SJCRH30 (cell line): ENCODE measurements around the gene BCAS3. TPM values are rescaled to one million over a fixed set of nuclear protein-coding genes. Genes with fewer than 3 reads are reported as not detected.

Experiments used
- DNase-seq, 2 experiments: peaks; one replicate each; pipeline ENCODE4 v3.0.0-alpha.2; 2015 to 2020
- H3K27ac ChIP-seq: fragments of 250-450 bp; sonication (Bioruptor Pico); 2 replicates; pipeline ENCODE4 v1.5.1; 2020; ENCODE audit warnings: mild to moderate bottlenecking, moderate library complexity
- H3K27me3 ChIP-seq: fragments of 250-450 bp; sonication (Bioruptor Pico); 2 replicates; pipeline ENCODE4 v1.5.1; 2020; ENCODE audit warnings: mild to moderate bottlenecking, moderate library complexity
- H3K36me3 ChIP-seq: fragments of 250-450 bp; sonication (Bioruptor Pico); 2 replicates; pipeline ENCODE4 v1.5.1; 2020; ENCODE audit warnings: mild to moderate bottlenecking, moderate library complexity
- H3K4me1 ChIP-seq: fragments of 250-450 bp; sonication (Bioruptor Pico); 2 replicates; pipeline ENCODE4 v1.5.1; 2020; ENCODE audit warnings: mild to moderate bottlenecking, moderate library complexity
- H3K4me3 ChIP-seq: fragments of 250-450 bp; sonication (Bioruptor Pico); 2 replicates; pipeline ENCODE4 v1.5.1; 2020; ENCODE audit warnings: mild to moderate bottlenecking, moderate library complexity
- H3K9me3 ChIP-seq: fragments of 250-450 bp; sonication (Bioruptor Pico); replicated peaks from 2 replicates; pipeline ENCODE4 v1.5.1; 2020; ENCODE audit warnings: mild to moderate bottlenecking, moderate library complexity
- total RNA-seq: library from RNA; depleted of rRNA; stranded (reverse); fragments of >200 nt; shearing (Covaris generic); gene quantifications from 2 replicates; pipeline ENCODE4 v1.2.3, GENCODE V29; 2014

BCAS3 gene
- total RNA-seq, 1 experiment from 2014 or later, result 11.6 TPM

DNA sequence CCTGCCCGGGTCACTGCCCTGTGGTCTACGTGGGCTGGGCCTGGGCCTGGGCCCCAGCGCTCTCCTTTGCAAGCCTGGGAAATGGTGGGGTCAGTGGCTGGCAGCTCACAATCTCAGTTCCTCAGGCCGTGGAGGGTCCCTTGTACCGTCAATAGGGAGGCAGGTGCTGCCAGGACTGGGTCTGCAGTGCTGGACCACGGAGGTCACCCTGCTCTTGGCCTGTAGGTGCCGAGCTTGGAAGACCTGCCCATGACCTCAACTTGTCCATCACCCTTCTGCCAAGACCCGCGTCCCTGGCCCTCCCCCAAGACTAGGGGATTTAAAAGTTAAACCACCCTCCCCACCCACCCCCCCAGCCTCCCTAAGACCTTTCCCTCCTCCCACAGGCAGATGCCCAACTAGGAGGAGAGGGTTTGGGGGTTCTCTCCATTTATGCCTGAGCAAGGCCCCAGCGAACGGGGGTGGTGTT, 724.5 kb downstream of the BCAS3 start:
- H3K27ac ChIP-seq, result peak overlapping the region; percentile 73; the same call in 1 of the 2 replicates

DNA sequence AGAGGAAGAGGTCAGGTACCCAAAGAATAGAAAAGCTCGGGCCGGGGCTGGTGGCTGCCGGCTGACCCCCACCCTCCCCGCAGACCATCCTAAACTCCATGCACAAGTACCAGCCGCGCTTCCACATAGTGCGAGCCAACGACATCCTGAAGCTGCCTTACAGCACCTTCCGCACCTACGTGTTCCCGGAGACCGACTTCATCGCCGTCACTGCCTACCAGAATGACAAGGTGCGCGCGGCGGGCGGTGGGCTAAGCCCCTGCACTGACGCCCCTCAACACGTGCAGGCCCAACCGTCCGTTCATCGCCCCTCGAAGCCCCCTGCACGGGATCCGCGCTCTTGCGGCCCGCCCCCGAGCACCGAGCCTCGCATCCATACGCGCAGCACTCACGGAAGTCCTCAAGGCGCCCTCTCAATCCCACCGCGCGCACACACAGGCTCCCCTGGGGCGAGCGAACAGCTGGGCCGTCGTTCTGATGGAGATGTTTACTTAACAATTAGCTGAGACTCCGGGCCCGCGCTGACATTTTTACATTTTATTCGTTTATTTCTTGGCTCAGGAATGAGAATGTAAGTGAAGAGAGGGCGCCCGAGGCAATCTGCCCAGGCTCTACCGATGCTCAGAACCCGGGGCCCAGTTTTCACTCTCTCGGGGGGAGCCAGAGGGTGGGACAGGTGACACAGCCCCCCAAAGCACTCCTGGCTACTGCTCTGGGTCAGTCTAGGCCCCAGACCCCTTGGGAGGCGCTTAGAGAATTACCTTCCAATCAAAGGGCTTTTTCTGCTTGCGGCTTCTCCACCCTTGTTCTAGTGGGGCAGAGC, 725.5 kb downstream of the BCAS3 start:
- Histone ChIP-seq H3K36me3 (peaks cover 48% of the 10 kb centered on the region), H3K27me3 (no peaks in the 10 kb centered on the region), H3K9me3 (no peaks in the 10 kb centered on the region), H3K4me1 (peaks cover 5% of the 10 kb centered on the region; the same call in 1 of the 2 replicates), H3K4me3 (peak overlapping the region; percentile 91), H3K27ac (peak overlapping the region; percentile 61)
- DNase-seq, result peak; percentile 88 to 90

More for the DNA sequence above, 724.5 kb downstream of the BCAS3 start:
- peak overlapping the region; percentile 91 for H3K4me3 ChIP-seq
- no peak for DNase-seq
- H3K27me3 ChIP-seq, result no peaks in the 10 kb centered on the region
- H3K36me3 ChIP-seq, result peaks cover 39% of the 10 kb centered on the region
- no peaks in the 10 kb centered on the region for H3K9me3 ChIP-seq
- peaks cover 5% of the 10 kb centered on the region; the same call in 1 of the 2 replicates for H3K4me1 ChIP-seq

DNA sequence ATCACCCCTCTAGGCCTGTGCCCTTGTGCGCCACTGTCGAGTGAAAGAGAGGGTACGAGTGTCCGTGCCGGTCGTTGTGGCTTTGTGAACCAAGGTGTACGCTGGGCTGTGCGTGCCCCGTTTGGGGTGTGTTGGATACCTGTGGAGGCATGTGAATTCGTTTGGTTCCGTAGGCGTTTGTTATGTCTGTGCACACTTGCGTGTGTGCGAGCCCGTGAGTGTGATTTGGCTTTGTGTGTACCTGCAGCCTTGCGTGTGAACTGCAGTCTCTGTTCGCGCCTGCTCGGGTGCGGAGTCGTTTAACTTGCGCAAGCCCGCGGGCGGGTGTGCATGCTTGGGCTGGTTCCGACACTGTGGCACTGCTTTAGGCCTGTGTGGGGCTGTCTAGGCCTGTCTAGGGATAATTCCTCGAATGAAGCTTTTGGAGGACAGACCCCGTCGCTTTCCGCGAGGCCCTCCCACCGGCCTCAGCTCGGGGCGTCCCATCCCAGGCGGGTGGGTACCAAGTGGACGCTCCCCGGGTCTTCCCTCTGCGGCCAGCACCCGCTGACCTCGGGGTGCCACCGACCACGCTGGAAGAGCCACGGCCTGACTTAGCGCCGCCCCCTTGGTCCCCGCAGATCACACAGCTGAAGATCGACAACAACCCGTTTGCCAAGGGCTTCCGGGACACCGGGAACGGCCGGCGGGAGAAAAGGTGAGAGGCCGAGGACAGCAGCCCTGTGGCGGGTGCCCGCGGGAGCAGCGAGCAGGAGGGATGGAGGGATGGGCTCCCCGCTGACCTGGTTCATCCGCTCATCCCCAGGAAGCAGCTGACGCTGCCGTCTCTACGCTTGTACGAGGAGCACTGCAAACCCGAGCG, 726.4 kb downstream of the BCAS3 start:
- H3K27ac ChIP-seq, result peak overlapping the region; percentile 61
- H3K4me3 ChIP-seq, result peak overlapping the region; percentile 91
- peaks cover 5% of the 10 kb centered on the region; the same call in 1 of the 2 replicates for H3K4me1 ChIP-seq
- no peak for DNase-seq
- no peaks in the 10 kb centered on the region for H3K9me3 ChIP-seq
- no peaks in the 10 kb centered on the region for H3K27me3 ChIP-seq
- H3K36me3 ChIP-seq, result peaks cover 57% of the 10 kb centered on the region

DNA sequence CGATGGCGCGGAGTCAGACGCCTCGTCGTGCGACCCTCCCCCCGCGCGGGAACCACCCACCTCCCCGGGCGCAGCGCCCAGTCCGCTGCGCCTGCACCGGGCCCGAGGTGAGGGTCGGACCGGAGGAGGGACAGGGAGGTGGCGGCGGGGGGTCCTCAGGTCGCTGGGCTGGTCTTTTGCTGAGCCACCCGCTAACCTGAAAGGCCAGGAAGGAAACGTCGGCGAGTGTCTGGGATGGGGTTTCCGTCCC, 726.9 kb downstream of the BCAS3 start:
- Histone ChIP-seq H3K27ac (no peak overlapping the region), H3K27me3 (no peaks in the 10 kb centered on the region), H3K4me1 (peaks cover 5% of the 10 kb centered on the region; the same call in 1 of the 2 replicates), H3K36me3 (peaks cover 58% of the 10 kb centered on the region), H3K4me3 (no peak overlapping the region), H3K9me3 (no peaks in the 10 kb centered on the region)
- no peak for DNase-seq

DNA sequence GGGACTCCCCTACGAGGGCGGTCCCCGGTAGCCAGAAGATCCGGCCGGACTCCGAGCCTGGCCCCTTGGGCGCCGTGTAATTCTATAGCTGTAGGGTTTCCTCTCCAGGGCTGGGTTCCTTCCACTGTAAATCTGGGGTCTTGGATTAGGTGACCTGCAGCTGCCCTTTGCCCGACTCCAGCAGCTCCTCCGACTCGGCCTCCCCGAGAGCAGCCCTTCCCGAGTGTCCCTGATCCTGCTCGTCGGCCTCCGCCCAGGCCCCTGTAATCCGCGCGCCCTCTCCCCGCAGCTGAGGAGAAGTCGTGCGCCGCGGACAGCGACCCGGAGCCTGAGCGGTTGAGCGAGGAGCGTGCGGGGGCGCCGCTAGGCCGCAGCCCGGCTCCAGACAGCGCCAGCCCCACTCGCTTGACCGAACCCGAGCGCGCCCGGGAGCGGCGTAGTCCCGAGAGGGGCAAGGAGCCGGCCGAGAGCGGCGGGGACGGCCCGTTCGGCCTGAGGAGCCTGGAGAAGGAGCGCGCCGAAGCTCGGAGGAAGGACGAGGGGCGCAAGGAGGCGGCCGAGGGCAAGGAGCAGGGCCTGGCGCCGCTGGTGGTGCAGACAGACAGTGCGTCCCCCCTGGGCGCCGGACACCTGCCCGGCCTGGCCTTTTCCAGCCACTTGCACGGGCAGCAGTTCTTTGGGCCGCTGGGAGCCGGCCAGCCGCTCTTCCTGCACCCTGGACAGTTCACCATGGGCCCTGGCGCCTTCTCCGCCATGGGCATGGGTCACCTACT, 727.4 kb downstream of the BCAS3 start:
- H3K4me1 ChIP-seq, result peaks cover 5% of the 10 kb centered on the region; the same call in 1 of the 2 replicates
- peaks cover 58% of the 10 kb centered on the region for H3K36me3 ChIP-seq
- H3K27me3 ChIP-seq, result no peaks in the 10 kb centered on the region
- no peaks in the 10 kb centered on the region for H3K9me3 ChIP-seq
- no peak for DNase-seq
- no peak overlapping the region for H3K4me3 ChIP-seq
- H3K27ac ChIP-seq, result no peak overlapping the region

DNA sequence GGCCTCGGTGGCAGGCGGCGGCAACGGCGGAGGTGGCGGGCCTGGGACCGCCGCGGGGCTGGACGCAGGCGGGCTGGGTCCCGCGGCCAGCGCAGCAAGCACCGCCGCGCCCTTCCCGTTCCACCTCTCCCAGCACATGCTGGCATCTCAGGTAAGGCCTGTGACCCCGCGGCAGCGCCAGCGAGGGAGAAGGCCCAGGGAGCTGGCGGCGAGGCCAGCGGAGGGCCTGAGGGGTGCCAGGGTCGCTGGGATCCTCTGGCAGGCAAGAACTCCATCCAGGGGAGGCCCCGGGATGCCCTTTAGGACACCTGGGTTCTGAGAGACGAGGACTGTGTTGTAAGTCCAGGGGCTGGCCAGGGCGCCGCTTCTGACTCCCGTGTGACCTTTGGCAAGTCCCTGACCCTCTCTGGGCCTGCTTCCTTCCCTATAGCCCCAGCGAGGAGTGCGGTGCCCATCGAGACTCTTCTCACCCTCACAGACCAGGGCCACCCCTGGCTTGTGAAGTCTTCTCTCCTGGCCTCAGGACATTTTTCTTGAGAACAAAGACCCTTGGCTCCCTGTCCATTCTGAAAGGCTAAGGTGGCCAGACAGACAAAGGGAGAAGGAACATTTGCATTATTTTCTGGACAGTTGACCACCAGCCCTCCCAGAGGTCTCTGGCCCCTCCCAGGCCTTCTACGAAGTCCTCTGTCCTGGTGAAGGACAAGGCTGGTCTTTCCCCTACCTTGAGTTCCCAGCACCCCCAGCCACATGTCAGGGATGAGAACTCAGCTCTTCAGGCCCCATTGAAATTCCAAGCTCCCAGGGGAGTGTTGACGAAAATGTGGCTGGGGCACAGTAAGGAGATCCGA, 728.3 kb downstream of the BCAS3 start:
- Histone ChIP-seq H3K4me3 (no peak overlapping the region), H3K9me3 (no peaks in the 10 kb centered on the region), H3K36me3 (peaks cover 58% of the 10 kb centered on the region), H3K4me1 (peaks cover 5% of the 10 kb centered on the region; the same call in 1 of the 2 replicates), H3K27ac (no peak overlapping the region), H3K27me3 (no peaks in the 10 kb centered on the region)
- no peak for DNase-seq

DNA sequence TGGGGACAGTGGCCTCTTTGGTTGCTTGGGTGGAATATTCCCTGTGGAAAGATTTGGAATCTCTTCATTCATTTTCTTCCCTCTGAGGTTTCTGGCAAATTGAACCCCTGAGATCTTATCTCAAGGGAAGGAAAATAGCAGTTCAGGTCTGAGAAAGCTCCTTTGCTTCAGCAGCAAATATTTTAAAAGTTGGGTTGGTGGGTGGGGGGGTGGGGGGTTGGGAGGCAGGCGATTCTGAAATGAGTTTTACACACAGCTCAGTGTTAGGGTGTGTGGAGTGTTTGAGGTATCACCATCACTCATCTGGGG, 728.8 kb downstream of the BCAS3 start:
- DNase-seq, result no peak
- peaks cover 58% of the 10 kb centered on the region for H3K36me3 ChIP-seq
- H3K4me3 ChIP-seq, result no peak overlapping the region
- peaks cover 5% of the 10 kb centered on the region; the same call in 1 of the 2 replicates for H3K4me1 ChIP-seq
- H3K27me3 ChIP-seq, result no peaks in the 10 kb centered on the region
- no peak overlapping the region for H3K27ac ChIP-seq
- H3K9me3 ChIP-seq, result no peaks in the 10 kb centered on the region; the same call in 1 of the 2 replicates

DNA sequence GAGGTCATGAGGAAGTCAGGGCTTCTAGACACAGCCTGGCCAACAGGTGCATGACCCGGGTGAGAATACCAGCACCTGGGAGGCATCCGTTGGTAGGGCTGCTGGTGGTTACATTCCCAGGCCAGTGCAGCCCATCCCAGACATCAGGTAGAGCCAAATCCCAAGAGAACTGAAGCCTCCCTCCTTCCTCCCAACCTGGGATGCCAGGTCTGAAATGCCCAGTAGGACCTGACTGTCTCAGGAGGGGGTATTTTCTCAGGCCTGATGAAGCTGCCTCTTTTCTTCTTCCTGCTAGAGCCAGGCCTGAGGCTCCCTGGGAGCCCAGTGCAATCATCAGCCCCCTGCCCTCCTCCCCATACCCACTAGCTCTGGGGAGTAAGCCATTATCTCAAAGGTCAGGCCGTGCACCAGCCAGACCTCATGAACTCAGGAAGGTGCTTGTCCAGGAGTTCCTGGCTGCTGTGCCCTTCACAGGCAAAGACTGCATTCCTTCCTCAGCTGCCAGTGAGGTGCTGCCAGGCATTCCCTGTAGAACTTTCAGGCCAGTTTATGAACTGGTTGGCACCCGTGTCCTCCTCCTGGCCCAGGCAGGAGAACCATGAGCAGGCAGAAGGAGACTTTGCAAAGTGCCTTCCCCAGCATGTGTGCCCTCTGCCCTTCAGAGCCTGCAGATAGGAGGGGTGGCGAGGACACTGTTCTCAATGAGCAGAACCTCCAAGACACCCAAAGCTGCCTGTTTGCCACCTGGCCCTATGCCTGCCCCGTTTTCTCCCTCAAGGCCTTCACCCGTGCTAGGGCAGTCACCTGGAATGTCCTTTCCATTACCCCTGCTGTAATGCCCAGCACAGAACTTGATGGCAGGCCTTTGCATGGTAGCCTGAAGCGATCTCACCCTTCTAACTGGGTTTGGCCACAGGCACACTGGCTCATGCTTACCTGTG, 729.6 kb downstream of the BCAS3 start:
- no peak for DNase-seq
- peaks cover 5% of the 10 kb centered on the region; the same call in 1 of the 2 replicates for H3K4me1 ChIP-seq
- H3K27ac ChIP-seq, result no peak overlapping the region

DNA sequence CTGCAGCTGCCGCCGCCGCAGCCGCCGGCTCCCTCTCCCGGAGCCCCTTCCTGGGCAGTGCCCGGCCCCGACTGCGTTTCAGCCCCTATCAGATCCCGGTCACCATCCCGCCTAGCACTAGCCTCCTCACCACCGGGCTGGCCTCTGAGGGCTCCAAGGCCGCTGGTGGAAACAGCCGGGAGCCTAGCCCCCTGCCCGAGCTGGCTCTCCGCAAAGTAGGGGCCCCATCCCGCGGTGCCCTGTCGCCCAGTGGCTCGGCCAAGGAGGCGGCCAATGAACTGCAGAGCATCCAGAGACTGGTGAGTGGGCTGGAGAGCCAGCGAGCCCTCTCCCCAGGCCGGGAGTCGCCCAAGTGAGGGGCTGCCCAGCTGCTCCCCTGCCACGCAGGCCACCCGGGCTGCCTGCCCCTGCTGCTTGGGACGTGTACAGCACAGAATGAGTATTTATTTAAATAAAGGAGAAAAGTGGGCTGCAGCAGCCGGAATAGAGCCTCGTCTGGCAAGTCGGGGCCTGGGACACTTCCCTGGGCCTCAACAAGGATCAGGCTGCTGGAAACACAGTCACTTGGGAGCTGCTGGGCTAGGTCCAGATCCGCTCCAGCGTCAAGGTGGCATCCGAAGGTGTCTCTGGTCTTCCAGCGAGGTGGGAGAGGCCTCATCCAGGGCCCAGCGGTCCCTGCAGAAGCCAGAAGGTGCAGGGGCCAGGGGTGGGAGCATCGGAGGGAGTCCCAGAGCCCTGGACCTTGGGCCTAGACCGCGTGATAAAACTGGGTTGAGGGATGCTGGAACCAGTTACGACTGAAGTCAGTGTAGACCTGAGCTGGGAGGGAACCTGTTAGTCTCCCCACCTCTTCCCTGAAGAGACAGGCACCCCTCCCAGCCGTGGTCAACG, 730.7 kb downstream of the BCAS3 start:
- no peak overlapping the region for H3K27ac ChIP-seq
- no peak for DNase-seq
- H3K9me3 ChIP-seq, result no peaks in the 10 kb centered on the region; the same call in 1 of the 2 replicates
- H3K4me3 ChIP-seq, result no peak overlapping the region
- peaks cover 5% of the 10 kb centered on the region; the same call in 1 of the 2 replicates for H3K4me1 ChIP-seq
- H3K36me3 ChIP-seq, result peaks cover 50% of the 10 kb centered on the region
- H3K27me3 ChIP-seq, result no peaks in the 10 kb centered on the region

More for the DNA sequence above, 729.6 kb downstream of the BCAS3 start:
- H3K9me3 ChIP-seq, result no peaks in the 10 kb centered on the region; the same call in 1 of the 2 replicates
- H3K36me3 ChIP-seq, result peaks cover 58% of the 10 kb centered on the region
- no peaks in the 10 kb centered on the region for H3K27me3 ChIP-seq
- no peak overlapping the region for H3K4me3 ChIP-seq

DNA sequence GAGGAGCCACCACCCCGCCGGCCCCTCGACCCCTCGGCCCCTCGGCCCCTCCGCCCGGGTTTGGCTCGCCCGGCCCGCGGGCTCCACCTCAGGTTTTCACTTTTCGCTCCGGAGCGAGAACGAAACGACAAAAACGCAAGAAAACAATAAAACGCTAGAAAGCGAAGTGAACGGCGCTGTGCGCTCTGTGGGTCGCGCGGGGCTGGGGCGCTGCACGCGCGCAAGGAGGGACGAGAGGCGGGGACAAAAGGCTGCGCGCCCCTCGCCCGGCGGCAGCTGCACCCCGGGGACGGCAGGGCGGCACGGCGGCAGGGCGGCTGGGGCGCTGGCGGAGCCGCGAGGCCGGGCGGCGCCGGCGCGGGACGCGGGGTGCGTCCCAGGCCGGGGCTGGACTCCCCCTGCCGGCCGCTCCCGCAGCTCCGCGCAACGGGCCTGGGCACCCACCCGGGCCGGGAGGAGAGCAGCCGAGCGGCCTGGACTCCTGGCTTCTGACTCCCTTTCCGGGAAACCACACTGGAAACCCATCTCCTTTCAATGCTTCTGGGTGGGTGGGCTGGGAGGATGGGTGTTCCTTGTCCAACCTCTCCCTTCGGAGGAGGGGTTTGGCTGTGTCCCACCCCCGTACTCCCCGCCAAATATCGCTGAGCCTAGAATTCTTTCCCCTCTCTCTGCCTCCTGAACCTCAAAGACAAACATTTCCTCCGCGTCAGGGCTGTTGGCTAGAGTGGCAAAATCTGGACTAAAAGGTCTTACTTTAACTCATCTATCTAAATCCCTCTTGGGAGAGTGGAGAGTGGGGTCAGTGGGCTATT, 731.9 kb downstream of the BCAS3 start:
- H3K9me3 ChIP-seq, result no peaks in the 10 kb centered on the region; the same call in 1 of the 2 replicates
- peak overlapping the region; percentile 46 for H3K4me3 ChIP-seq
- peaks cover 39% of the 10 kb centered on the region for H3K36me3 ChIP-seq
- H3K27ac ChIP-seq, result peak overlapping the region; percentile 32; the same call in 1 of the 2 replicates
- peak; percentile 40 to 61 for DNase-seq
- H3K27me3 ChIP-seq, result no peaks in the 10 kb centered on the region
- no peaks in the 10 kb centered on the region for H3K4me1 ChIP-seq

DNA sequence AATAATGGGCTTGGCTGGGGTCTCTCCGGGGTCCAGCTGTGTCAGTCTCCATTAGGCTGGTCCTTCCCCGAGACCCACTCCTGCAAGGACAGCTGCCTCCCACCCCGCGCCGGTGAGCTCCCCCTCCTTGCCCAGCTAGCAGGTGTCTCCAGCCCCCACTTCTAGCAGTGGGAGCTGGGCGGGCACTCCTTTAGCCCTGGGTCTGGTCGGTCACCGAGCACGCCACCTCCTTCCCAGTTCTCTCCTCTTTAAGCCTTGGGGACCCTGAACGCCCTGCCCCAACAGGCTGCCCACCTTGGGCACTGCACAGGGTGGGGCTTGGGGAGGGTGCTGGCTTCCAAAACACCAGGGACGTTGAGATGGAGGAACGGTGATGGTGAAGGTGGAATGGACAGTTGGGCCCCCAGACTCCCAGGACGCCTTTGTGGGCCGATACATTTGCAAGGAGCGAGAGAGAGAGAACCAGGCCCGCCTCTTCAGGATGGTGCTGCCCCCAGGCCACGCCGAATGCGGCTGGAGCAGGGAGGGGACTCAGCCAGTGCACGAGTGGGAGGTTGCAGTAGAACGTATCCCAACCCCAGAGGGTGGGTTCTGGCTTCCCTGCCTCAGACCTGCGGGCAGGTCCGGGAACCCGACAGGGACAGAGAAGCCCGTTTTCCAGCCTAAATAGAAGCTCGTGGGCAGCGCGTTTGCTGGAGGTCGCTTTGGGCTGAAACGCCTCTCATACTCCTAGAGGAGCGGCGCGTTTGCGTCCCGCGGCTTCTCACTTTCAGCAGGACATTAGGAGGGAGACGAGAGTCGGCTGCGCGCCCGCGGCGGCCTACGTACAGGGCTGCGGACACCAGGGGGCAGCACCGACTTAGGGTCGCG, 732.7 kb downstream of the BCAS3 start:
- no peak for DNase-seq
- no peak overlapping the region for H3K4me3 ChIP-seq

More for the DNA sequence above, 732.7 kb downstream of the BCAS3 start:
- Histone ChIP-seq H3K27ac (no peak overlapping the region), H3K4me1 (no peaks in the 10 kb centered on the region), H3K36me3 (peaks cover 30% of the 10 kb centered on the region), H3K9me3 (no peaks in the 10 kb centered on the region; the same call in 1 of the 2 replicates), H3K27me3 (no peaks in the 10 kb centered on the region)
